HG03432 (cell line): ENCODE results near the gene GLUL.

Source experiments
- ATAC-seq: cut with Tn5 transposase; IDR thresholded peaks from one replicate; pipeline ENCODE4 v1.9.1; 2021; ENCODE audit warnings: mild to moderate bottlenecking, moderate library complexity; ENCODE audit not compliant: unreplicated experiment

GLUL gene

DNA sequence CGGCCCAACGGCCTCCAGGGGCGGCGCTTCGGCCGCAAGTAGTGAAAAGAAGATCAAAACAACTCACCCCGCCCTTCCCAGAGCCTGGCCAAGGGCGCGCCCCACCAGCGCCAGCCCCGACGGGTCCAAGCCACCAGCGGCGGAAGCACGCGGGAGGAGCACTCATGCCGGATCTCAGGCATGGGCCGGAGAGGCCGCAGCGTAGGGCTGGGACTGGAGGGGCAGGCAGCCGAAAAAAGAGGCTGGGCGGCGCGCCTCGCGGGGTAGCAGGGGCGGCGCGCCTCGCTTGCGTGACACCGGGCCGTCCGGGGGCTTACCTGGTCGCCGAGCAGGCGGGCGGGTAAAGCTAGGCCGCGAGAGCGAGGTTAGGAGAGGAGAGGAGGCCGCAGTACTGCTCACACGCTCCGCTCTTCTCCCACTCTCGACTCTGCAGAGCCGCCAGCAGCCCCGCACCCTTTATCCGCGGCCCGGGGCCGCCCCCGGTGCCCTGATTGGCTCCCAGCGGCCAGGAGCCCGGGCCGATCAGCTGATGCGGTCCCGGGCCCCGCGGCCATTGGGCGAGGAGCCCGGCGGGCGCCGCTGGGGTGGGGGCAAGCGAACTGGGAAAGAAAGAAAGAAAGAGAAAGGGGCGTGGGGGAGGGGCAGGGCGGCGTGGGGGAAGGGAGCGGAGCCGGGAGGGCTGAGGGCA, at the start of gene GLUL:
Gene GLUL, minus strand, starts transcription at position 429 of the 688 bp plus-strand sequence. CDS start 3,053 bp downstream, outside the sequence.
- ATAC-seq: peak; percentile 82

DNA sequence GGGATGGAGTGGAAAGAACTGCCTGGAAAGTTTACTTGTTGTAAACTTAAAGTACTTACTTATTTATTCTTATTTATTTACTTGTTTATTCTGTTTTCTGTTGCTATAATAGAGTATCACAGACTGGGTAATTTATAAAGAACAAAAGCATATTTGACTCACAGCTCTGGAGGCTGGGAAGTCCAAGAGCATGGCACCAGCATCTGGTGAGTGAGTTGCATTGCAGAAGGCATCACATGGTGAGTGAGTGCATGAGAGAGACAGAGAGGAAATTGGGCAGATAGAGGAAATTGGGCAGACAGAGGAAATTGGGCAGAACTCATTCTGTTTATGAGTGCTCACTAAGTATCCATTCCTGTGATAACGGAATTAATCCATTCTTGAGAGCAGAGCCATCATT, 46.7 kb upstream of the GLUL start:
- ATAC-seq: no peak

DNA sequence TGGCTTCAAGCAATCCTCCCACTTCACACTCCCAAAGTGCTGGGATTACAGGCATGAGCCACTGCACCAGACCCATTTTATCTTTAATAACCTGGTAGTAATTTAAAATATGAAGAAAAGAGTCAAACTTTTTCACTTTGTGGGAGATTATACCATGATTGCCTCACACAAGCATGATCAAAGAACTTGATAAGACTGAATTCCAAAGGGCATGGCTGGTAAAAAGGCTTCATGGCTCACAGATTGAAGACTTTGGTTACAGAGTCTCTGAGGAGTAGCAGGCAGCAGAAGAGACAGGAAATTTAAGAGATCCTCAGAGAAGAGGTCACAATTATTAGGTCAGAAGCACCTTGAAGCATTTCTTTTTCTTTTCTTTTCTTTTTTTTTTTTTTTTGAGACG, 42.0 kb upstream of the GLUL start:
- ATAC-seq: no peak

DNA sequence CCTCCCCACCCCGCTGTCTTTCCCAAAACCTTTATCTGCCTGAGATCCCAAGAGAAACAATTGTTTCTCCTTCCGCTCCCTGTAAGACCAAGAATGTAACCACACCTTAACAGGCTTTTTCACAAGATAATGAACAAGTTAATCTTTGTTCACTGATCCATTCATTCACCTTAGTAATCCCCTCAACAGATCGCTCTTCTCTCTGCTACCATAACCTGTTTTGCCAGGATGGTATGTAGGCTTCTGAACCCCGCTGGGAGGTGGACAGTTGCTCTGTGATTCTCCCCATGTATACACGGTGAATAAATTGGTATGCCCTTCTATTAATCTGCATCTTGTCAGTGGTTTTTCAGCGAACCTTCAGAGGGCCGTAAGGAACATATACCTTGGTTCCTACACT, 39.7 kb upstream of the GLUL start:
- ATAC-seq: no peak

DNA sequence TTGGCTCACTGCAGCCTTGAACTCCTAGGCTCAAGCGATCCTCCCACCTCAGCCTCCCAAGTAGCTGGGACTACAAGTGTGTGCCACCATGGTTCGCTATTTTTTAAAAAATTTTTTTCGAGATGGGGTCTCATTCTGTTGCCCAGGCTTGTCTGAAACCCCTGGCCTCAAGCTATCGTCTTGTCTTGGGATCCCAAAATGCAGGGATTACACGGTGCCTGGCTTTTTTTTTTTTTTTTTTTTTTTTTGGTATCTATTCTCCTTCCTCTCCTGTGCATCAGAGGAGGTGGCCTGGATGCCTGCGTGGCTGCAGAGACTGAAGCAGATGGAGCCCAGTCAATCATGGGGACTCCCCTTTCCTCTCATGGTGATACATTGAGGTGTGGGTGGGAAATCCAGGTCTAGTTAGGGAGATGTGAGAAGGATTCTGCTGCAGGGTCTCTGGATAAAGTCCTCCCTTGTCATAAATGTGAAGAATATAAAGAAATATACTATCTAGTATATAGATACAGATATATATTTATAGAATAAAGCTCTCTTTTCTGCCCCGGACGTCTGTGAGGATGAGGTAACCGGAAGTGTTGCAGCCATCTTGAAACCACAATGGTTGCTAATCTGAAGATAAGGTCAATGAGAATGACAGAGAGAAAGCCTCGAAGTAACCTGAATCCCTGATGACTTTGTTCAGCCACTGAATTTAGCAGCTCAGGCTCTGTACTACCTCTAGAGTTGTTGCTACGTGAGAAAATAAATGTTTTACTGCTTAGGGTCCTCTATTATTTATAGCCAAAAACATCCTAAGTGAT, 38.9 kb upstream of the GLUL start:
- peak; percentile 29 for ATAC-seq

DNA sequence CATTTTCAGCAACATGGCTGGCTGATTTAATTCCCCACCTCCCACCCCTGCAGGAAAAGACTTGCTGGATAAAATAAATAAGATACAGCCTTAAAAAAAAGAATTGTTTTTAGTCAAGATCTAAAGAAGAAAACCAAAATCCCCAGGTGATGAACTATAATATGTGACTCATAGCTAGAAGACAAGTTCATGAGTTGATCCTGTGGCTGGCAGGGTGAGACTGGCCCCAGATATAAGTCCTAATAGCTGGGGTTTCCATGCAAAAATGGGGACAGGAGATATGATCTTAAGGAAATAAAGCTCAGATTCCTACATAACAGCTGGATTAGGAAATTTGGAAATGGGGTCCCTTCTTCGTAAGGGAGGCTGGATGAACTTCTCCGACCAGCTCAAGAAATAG, 36.5 kb upstream of the GLUL start:
- peak; percentile 31 for ATAC-seq

DNA sequence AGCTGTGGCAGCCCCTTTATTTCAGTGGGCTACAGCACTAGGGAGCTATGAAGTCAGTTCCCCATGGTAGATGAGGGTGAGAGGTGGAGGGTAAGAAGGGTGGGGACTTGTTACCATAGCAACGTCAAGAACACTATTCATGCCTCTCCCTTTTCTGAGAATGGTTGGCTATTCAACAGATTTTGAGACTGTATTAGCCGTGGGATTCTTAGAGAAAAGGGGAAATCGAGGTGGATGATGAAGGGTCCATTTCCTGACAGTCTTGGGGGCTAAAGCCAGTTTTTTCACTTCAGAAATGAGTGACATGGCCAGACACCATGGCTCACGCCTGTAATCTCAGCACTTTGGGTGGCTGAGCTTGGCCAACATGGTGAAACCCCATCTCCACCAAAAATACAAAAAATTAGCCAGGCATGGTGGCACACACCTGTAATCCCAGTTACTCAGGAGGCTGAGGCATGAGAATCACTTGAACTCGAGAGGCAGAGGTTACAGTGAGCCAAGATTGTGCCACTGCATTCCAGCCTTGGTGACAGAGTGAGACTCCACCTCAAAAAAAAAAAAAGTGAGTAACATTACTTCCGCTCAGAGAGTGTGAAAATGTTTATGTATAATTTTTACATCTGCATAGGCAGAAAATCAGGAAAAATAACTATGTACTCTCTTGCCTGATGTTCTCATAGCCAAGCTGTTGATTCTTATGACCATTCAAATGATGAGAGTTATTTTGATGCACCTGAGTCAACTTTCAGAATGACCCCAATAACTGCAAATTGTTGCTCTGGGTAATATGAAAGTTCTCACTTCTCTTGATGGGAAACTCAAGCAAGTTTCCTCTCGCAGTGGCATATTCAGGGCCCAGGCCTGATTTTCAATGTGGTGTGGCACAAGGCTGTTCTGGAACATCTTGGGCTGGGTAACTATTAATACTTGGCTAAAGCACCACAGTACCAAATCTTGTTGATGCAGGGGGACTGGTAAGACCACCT, 35.1 kb upstream of the GLUL start:
- ATAC-seq: peak; percentile 63

DNA sequence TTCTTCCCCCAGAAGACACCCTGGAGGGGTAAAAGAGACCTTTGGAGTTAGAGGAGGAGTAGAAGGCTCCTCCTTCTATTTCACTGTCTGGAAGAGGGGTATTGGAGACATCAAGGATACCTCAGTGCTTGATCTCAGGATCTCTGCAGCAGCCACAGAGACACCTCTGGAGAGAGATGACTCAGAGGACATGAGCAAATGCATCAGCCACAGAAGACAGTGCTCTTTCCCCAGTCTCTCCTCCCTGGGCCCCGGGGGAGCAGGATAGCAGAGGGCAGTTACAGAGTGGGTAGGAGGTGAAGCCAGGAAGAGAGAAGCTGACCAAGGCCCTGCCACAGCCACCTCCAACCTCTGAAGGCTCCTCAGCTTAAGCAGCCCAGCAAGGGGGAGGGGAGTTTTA, 24.2 kb upstream of the GLUL start:
- ATAC-seq: peak; percentile 45

DNA sequence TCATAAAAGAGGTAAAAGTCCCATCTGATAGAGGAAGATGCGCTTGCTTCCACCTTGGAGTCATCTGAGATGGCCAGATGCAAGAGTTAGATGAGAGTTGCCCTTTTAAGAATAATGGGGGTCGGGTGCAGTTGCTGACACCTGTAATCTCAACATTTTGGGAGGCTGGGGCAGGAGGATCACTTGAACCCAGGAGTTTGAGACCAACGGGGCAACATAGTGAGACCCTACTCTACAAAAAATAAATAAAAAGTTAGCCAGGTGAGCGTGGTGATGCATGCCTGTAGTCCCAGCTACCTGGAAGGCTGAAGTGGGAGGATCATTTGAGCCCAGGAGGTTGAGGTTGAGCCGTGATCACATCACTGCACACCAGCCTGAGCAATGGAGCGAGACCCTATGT, 22.4 kb upstream of the GLUL start:
- ATAC-seq: no peak

DNA sequence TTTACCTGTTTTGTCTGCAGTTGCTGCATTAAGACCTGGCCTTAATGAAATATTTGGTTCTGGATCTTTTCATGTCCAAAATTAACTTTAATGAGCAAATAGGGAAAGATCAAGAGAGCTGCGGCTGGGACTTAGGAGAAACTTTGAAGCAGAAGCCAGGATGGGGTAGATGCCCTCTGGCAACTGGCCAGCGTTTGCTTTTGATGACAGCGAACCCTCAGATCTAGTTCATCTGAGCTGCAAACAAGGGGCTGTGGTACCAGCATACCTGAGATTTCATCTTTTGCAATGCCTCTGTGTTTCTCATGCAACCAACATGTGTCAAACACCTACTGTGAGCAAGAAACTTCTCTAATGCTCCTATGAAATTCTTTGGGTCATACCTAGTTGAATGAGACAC, 21.9 kb upstream of the GLUL start:
- ATAC-seq: no peak

DNA sequence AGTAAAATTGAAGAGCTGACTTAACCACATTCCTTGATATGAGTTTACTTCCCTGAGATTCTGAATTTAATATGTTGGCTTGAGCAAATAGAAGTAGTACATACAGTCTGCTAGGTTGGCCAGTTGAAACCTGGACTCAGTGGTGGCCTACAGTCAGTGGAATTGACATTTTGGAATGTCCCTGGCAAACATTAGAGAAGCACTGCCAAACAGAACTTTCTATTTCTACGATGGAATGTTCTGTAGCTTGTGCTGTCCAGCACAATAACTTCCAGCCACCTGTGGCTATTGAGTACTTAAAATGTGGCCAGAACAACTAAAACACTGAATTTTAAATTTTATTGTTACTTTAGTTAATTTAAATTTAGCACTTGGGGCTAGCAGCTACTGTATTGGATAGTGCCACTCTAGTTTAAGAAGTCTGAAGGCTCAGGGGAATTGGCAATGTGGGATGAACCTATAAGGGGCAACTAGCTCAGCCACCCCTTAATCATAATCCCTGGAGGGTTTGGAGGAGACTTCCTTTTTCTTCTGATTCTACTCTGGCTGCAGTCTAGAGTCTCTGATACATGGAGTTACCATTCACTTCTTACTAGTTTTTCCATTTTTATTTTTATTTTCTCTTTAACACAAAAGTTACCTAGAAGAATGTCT, 19.2 kb upstream of the GLUL start:
- no peak for ATAC-seq

DNA sequence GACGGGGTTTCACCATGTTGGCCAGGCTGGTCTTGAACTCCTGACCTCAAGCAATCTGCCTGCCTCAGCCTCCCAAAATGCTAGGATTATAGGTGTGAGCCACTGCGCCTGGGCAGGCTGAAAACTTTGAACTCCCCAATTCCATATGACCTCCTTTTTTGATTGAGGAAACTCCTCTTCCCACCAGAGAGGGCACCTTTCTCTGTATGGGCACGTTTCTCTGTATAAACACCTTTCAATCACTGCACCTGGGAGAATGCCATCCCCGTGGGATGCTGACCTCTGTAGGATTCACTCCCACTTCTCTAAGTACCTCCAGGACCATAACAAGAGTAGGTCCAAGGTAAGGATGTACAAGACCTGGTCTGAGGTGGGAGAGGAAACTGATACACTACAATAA, 18.5 kb upstream of the GLUL start:
- no peak for ATAC-seq

DNA sequence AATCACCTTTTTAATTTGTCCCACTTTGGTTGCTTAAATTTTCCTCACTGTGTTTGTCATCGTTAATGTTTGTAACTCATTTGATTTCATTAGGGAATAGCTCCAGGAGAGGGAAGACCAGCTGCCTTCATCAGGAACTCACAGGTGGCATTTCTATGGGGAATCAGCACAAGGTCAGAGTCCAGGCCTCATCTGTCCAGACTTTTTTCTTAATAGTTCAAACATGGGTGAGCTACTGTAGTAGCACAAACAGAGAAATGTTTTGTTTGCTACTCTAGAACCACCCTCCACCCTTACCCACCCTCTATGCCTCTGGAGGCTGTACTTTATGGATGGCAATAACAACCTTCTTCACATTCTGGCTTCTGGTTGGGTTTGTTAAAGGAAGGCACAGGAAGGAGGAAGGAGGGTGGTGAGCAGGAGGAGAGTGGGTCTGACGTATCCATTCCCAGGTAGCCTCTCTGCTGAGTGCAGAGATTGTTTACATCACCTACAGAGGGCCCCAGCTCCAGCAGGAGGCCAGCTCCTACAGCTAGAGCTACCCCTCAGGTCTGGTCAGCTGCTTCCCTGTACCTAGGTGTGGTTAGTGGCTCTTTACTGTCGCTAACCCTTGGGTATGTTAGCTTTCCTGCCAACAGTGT, 17.0 kb upstream of the GLUL start:
- no peak for ATAC-seq

DNA sequence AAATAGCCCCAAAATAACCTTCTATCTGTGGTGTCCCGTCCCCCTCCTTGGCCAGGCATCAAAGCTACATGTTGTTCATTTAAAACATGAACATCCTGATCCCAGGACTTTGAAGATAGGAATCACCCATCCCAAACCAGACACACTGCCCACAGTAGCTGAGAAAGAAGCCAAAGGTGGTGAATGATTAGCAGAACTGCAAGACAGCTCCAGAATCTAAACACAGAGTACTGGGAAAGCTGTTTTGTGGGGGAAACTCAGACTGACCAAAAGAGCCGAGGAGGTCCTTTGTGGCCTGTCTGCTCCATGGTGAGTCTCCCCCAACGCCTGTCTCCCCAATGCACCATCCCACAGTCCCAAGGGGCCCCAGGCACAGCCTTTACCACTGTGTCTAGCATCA, 16.1 kb upstream of the GLUL start:
- no peak for ATAC-seq

DNA sequence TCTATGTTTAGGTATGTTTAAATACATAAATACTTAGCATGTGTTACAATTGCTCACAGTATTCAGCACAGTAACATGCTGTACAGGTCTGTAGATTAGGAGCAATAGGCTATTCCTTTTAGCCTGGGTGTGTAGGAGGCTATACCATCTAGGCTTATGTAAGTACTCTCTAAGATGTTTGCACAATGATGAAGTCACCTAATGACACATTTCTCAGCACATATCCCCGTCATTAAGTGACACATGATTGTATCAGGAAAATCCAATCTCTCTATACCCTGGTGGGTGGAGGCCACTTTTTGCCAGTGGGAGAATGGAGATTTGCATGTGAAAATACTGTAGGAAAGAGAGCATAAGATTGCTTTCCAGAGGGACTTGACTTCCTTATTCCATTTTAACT, 14.4 kb upstream of the GLUL start:
- no peak for ATAC-seq

DNA sequence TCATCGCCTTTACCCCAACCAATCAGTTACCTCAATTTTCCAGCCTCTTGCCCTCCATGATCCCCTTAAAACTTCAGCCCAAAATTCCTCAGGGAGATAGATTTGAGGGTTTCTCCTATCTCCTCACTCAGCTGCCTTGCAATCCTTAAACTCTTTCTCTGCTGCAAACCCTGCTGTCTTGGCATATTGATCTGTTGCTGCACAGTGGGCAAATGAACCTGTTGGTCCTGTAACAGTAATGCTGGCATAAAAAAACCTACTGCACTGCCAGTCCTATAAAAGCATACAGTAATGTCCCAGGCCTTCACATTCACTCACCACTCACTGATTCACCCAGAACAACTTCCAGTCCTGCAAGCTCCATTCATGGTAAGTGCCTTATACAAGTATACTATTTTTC, 14.0 kb upstream of the GLUL start:
- ATAC-seq: no peak

DNA sequence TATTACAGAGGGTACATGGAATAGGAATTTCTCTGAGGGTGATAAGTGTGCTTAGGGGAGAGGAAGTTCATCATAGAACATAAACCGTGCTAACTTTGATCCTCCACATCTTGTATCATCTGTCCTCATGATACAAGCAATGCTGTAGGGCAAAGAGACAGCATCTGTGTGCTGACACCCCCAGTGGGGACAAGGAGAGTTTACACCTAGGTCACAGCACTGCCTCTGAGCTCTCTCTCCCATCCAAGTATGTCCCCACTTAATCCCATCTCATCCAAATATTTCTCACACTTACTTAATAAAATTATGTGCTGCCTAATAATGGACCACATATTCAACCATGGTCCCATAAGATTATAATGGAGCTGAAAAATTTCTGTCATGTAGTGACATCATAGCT, 13.2 kb upstream of the GLUL start:
- ATAC-seq: no peak

DNA sequence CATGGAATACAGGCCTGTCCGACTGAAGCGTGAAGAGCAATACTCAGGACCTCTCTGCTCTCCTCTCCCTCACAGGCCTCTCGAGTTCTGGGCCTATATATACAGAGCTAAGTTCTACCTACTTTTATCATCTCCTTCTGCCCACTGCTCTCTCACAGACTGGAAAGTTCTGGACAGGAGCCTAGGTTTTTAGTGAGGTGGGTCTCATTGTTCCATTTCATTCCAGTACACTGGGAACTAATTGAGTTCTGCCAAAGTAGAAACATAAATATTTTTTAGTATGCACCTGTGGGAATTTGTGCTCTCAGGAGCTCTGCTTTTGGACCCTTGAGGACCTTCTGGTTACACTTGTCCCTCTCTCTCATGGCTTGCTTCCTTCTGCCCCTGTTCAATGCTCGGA, 9.0 kb upstream of the GLUL start, which contains the start of gene TEDDM1:
Gene TEDDM1, minus strand, starts transcription at position 101 of the 400 bp plus-strand sequence. CDS start 182 bp downstream, outside the sequence.
- no peak for ATAC-seq

DNA sequence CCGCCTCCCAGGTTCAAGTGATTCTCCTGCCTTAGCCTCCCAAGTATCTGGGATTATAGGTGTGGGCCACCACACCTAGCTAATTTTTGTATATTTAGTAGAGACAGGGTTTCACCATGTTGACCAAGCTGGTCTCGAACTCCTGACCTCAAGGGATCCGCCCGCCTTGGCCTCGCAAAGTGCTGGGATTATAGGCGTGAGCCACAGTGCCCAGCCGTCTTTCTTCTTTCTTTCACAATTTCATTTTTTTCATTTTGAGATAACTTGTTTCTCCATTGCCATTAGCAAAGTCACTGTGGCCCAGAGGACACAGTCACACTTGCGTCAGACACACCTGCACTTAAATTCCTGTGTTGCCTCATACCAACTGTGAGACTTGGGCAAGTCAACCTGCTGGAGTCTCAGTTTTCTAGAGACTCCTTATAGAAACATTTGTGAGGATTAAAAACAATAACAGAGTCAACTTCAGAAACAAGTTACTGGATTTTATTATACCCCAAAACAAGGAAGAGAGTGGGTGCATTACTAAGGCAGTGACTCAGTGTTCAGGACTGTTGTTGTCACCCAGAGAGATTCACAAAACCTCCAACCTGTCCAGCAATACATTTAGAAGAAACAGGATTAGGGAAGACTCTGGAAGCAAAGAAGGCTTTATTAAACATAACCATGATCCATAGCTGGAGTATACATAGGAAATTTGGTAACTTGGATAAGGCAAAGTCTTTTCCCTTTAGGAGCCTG, 6.2 kb upstream of the GLUL start:
- no peak for ATAC-seq
